KMS-11 (cell line): Measurements from ENCODE around the gene PRKCE.

Source experiments
- H2AFZ ChIP-seq: fragments of 200-600 bp; sonication (generic); 2 replicates; pipeline ENCODE4 v1.6.1; 2016; ENCODE audit warnings: antibody characterized with exemption, mixed run types, low read depth
- H3K27ac ChIP-seq: fragments of 200-600 bp; sonication (generic); 2 replicates; pipeline ENCODE4 v1.6.1; 2016; ENCODE audit warnings: mild to moderate bottlenecking, mixed run types
- H3K27me3 ChIP-seq: fragments of 200-600 bp; sonication (generic); 2 replicates; pipeline ENCODE4 v1.6.1; 2017; ENCODE audit warnings: mild to moderate bottlenecking, low read depth, mixed run types, moderate library complexity; ENCODE audit not compliant: insufficient read depth
- H3K36me3 ChIP-seq: fragments of 200-600 bp; sonication (generic); 2 replicates; pipeline ENCODE4 v1.6.1; 2017; ENCODE audit warnings: mild to moderate bottlenecking, mixed run types; ENCODE audit not compliant: insufficient read depth
- H3K4me1 ChIP-seq: fragments of 200-600 bp; sonication (generic); 2 replicates; pipeline ENCODE4 v1.6.1; 2016; ENCODE audit warnings: mild to moderate bottlenecking, low read depth, mixed run types; ENCODE audit not compliant: poor library complexity, severe bottlenecking
- H3K4me2 ChIP-seq: fragments of 200-600 bp; sonication (generic); 2 replicates; pipeline ENCODE4 v1.7.0; 2016; ENCODE audit warnings: mild to moderate bottlenecking, mixed run types
- H3K4me3 ChIP-seq: fragments of 200-600 bp; sonication (generic); IDR thresholded peaks from 2 replicates; pipeline ENCODE4 v1.6.1; 2017; ENCODE audit warnings: low read depth, low read length, mixed read lengths; ENCODE audit not compliant: insufficient read depth
- H3K79me2 ChIP-seq: fragments of 200-600 bp; sonication (generic); 2 replicates; pipeline ENCODE4 v1.6.1; 2016; ENCODE audit warnings: low read depth, mixed run types; ENCODE audit not compliant: insufficient read depth
- H3K9ac ChIP-seq: fragments of 200-600 bp; sonication (generic); 2 replicates; pipeline ENCODE4 v1.6.1; 2016; ENCODE audit warnings: mild to moderate bottlenecking, mixed run types
- H4K20me1 ChIP-seq: fragments of 200-600 bp; sonication (generic); 2 replicates; pipeline ENCODE4 v1.6.1; 2016; ENCODE audit warnings: mild to moderate bottlenecking, mixed run types; ENCODE audit not compliant: insufficient read depth
- TF ChIP-seq, protein P1 (sequence below): fragments of 200-600 bp; sonication (generic); conservative IDR thresholded peaks from 2 replicates; pipeline ENCODE4 v1.6.1; 2017; ENCODE audit warnings: low read depth, mild to moderate bottlenecking, antibody characterized with exemption, low read length, moderate library complexity, mixed read lengths

PRKCE gene

GRCh38 chr2:46066116-46066515 is 414.6 kb downstream of the PRKCE start:
- TF ChIP-seq, protein P1, sequence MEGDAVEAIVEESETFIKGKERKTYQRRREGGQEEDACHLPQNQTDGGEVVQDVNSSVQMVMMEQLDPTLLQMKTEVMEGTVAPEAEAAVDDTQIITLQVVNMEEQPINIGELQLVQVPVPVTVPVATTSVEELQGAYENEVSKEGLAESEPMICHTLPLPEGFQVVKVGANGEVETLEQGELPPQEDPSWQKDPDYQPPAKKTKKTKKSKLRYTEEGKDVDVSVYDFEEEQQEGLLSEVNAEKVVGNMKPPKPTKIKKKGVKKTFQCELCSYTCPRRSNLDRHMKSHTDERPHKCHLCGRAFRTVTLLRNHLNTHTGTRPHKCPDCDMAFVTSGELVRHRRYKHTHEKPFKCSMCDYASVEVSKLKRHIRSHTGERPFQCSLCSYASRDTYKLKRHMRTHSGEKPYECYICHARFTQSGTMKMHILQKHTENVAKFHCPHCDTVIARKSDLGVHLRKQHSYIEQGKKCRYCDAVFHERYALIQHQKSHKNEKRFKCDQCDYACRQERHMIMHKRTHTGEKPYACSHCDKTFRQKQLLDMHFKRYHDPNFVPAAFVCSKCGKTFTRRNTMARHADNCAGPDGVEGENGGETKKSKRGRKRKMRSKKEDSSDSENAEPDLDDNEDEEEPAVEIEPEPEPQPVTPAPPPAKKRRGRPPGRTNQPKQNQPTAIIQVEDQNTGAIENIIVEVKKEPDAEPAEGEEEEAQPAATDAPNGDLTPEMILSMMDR = no peak
- Histone ChIP-seq H3K4me3 (no peak overlapping the region), H3K9ac (no peak overlapping the region), H4K20me1 (no peaks in the 10 kb centered on the region), H3K27ac (no peak overlapping the region), H2AFZ (no peak overlapping the region), H3K4me1 (no peaks in the 10 kb centered on the region), H3K36me3 (no peaks in the 10 kb centered on the region), H3K79me2 (no peaks in the 10 kb centered on the region), H3K4me2 (no peak overlapping the region), H3K27me3 (no peaks in the 10 kb centered on the region)

DNA sequence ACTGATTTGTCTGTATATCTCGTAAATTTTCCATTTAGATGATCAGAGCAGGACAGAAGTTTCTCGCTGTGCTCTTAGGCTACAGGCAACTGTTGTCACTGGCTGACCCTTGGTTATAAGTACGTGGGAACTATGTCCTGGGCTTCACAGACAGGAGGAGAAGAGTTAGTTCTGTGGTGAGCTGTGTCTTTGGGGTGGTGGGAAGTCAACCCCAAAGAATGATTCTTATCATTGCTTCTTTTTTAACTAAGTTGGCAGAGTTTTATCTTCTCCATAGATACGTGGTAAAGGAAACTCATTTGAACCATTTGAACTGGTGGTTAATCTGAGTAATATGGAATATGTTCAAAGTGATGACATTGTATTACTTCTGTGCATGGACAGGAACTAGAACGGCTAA is 415.1 kb downstream of the PRKCE start:
- no peaks in the 10 kb centered on the region for H4K20me1 ChIP-seq
- H3K4me2 ChIP-seq = no peak overlapping the region
- H3K27me3 ChIP-seq = no peaks in the 10 kb centered on the region
- H3K27ac ChIP-seq = no peak overlapping the region
- H2AFZ ChIP-seq = no peak overlapping the region
- H3K4me3 ChIP-seq = no peak overlapping the region
- H3K4me1 ChIP-seq = no peaks in the 10 kb centered on the region
- TF ChIP-seq, protein P1 = no peak
- no peaks in the 10 kb centered on the region for H3K79me2 ChIP-seq
- no peak overlapping the region for H3K9ac ChIP-seq
- H3K36me3 ChIP-seq = no peaks in the 10 kb centered on the region

- TF ChIP-seq, protein P1 = no peak
- H3K27ac ChIP-seq = no peak overlapping the region
- no peak overlapping the region for H3K9ac ChIP-seq
- no peaks in the 10 kb centered on the region for H3K79me2 ChIP-seq
- no peak overlapping the region for H3K4me2 ChIP-seq
- H3K36me3 ChIP-seq = no peaks in the 10 kb centered on the region
- no peaks in the 10 kb centered on the region for H4K20me1 ChIP-seq
- H2AFZ ChIP-seq = no peak overlapping the region
- H3K4me3 ChIP-seq = no peak overlapping the region
- no peaks in the 10 kb centered on the region for H3K27me3 ChIP-seq
- no peaks in the 10 kb centered on the region for H3K4me1 ChIP-seq
Measured at GRCh38 chr2:46067062-46067461, 415.6 kb downstream of the PRKCE start.

- Histone ChIP-seq H3K27ac (no peak overlapping the region), H3K79me2 (no peaks in the 10 kb centered on the region), H4K20me1 (no peaks in the 10 kb centered on the region), H2AFZ (no peak overlapping the region), H3K4me3 (no peak overlapping the region), H3K36me3 (no peaks in the 10 kb centered on the region), H3K4me2 (no peak overlapping the region), H3K27me3 (no peaks in the 10 kb centered on the region), H3K4me1 (no peaks in the 10 kb centered on the region), H3K9ac (no peak overlapping the region)
- TF ChIP-seq, protein P1 = no peak
Measured at GRCh38 chr2:46067501-46068305, 416.2 kb downstream of the PRKCE start.
